MCF 10A (cell line): ENCODE measurements around the gene CPOX. TPM values are rescaled to one million over a fixed set of nuclear protein-coding genes. Genes with fewer than 3 reads are reported as not detected.
"Not testable (repeated sequence)": the region's sequence is repeated elsewhere in the genome, so short reads cannot be mapped to it uniquely, and the experiment has no call there.

Source experiments
- BruUV-seq: library from RNA; stranded (reverse); fragments of 400-500 nt; replicated peaks from 2 replicates; lab custom pipeline; 2021; lab: Mats Ljungman, UMichigan
- CTCF ChIA-PET: fragments of 300-600 bp; sonication (Branson Sonifier 250); formaldehyde crosslinking; extraction: SDS; loops from one replicate; lab custom pipeline; 2021; ENCODE audit warnings: antibody characterized with exemption, inconsistent platforms; lab: Yijun Ruan, JAX
- POLR2A ChIA-PET: fragments of 300-600, 350-650 bp; sonication (Branson Sonifier 250); formaldehyde crosslinking; extraction: SDS; loops from one replicate; lab custom pipeline; 2020; ENCODE audit warnings: antibody characterized with exemption, inconsistent platforms; lab: Yijun Ruan, JAX
- DNase-seq: peaks from one replicate; pipeline ENCODE4 v3.0.0-alpha.2; 2018; ENCODE audit not compliant: unreplicated experiment
- H3K27ac Mint-ChIP-seq: one replicate; pipeline ENCODE4 v1.8.0; 2022; ENCODE audit warnings: mild to moderate bottlenecking, low read depth, mixed read lengths; ENCODE audit not compliant: unreplicated experiment
- H3K27me3 Mint-ChIP-seq: one replicate; pipeline ENCODE4 v1.8.0; 2022; ENCODE audit warnings: mixed read lengths; ENCODE audit not compliant: insufficient read depth, unreplicated experiment
- H3K36me3 Mint-ChIP-seq: one replicate; pipeline ENCODE4 v1.8.0; 2022; ENCODE audit warnings: mild to moderate bottlenecking, moderate library complexity, mixed read lengths; ENCODE audit not compliant: insufficient read depth, unreplicated experiment
- H3K4me1 Mint-ChIP-seq: one replicate; pipeline ENCODE4 v1.8.0; 2022; ENCODE audit warnings: mixed read lengths; ENCODE audit not compliant: insufficient read depth, unreplicated experiment
- H3K4me3 Mint-ChIP-seq: one replicate; pipeline ENCODE4 v1.8.0; 2022; ENCODE audit warnings: mild to moderate bottlenecking, moderate library complexity, mixed read lengths; ENCODE audit not compliant: unreplicated experiment
- H3K9me3 Mint-ChIP-seq: one replicate; pipeline ENCODE4 v1.8.0; 2022; ENCODE audit warnings: mixed read lengths; ENCODE audit not compliant: unreplicated experiment
- CTCF ChIP-seq: fragments of 200-600 bp; IDR thresholded peaks from one replicate; pipeline ENCODE4 v1.8.0; 2022; ENCODE audit warnings: antibody characterized with exemption, mild to moderate bottlenecking; ENCODE audit not compliant: unreplicated experiment
- intact Hi-C: fragments of 100-400 bp; cut with micrococcal nuclease; formaldehyde crosslinking; loops from 2 replicates; pipeline ENCODE4 v1.14.1; 2022
- total RNA-seq: library from RNA; stranded (reverse); gene quantifications from 2 replicates; pipeline ENCODE4 v1.2.3, GENCODE V29; 2022

CPOX gene
- total RNA-seq, 1 experiment from 2014 or later: 10.8 TPM

DNA sequence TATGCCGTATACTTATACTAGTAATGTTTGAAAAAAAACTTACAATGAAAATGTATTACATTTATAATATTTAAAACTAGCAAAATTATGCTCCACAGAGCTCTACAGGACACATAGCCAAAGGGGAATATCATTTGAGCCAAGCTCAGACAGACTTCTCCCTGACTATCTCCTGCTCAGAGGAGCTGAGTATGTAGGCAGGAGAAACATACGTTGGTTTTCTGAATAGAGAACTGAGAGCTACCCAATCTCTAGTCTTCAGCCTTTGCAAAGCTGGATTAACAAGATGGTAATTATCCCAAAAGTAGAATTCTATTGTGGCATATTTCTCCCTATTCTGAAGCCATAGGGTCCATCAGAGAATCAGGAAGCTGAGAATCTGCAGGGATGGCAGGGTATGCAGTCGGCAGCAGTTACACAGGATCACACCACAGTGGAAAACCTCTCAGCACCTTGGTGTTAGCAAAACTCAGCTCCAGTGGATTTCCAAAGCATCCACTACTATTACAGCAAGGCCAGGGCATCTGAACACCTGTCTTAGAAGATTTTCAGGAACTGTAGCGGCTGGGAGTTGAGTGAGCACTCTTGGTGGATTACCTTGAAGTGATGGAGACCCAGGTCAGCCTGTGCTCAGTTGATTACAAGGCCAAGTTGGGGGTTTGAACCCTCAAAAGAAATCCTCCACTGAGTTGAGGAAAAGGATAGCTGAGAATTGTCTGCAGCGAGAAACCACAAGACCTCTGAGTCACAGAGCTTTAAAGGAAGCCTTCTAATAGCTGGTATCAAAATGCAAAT lies 31.5 kb downstream of the CPOX start:
- intact Hi-C loops: no loop called here
- H3K27ac Mint-ChIP-seq: no peak overlapping the region
- CTCF ChIA-PET: interaction anchor here (0.9 to 3.2 kb wide), 4 partner anchors 9 to 40 kb away, joined by 3 to 9 read pairs (median 4); no protein-coding TSS in a partner anchor

DNA sequence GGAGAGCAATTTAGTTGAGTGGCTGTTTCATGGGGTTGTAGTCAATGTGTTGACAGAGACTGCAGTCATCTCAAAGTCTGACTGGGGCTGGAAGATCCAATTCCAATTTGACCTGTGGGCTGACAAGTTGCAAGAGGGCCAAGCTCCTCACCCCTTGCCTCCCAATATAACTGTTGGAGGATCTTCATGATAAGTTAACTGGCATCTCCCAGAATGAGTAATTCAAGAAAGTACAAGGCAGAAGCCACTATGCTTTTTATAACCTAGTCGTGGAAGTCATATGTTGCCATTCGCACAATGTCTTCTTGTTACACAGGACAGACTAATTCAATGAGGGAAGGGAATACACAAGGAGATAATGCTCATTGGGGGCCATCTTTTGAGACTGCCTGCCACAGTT lies 32.5 kb downstream of the CPOX start:
- H3K36me3 Mint-ChIP-seq: no peaks in the 10 kb centered on the region
- no peak overlapping the region for H3K27ac Mint-ChIP-seq
- H3K4me1 Mint-ChIP-seq: peaks cover 10% of the 10 kb centered on the region
- no peaks in the 10 kb centered on the region for H3K27me3 Mint-ChIP-seq
- H3K9me3 Mint-ChIP-seq: no peaks in the 10 kb centered on the region
- TF ChIP-seq CTCF: no peak
- ChIA-PET CTCF (no interaction called here), POLR2A (interaction anchor here (1.2 kb wide), 1 partner anchor 9 kb away, joined by 3 read pairs; no protein-coding TSS in a partner anchor)
- no peak for DNase-seq
- BruUV-seq: no TSS peak
- no peak overlapping the region for H3K4me3 Mint-ChIP-seq
- intact Hi-C loops: no loop called here

More for the DNA sequence above, 31.5 kb downstream of the CPOX start:
- no peak for DNase-seq
- Mint-ChIP-seq H3K4me3 (no peak overlapping the region), H3K27me3 (no peaks in the 10 kb centered on the region), H3K36me3 (no peaks in the 10 kb centered on the region), H3K9me3 (no peaks in the 10 kb centered on the region), H3K4me1 (peaks cover 10% of the 10 kb centered on the region)
- TF ChIP-seq CTCF: no peak
- POLR2A ChIA-PET: interaction anchor here (0.6 to 1.4 kb wide), 2 partner anchors 36 to 39 kb away, joined by 3 to 5 read pairs; partner anchors contain the start of gene CLDND1
- BruUV-seq: no TSS peak

- H3K36me3 Mint-ChIP-seq: not testable (repeated sequence)
Observed at GRCh38 chr3:98559769-98560168, 33.6 kb downstream of the CPOX start.

DNA sequence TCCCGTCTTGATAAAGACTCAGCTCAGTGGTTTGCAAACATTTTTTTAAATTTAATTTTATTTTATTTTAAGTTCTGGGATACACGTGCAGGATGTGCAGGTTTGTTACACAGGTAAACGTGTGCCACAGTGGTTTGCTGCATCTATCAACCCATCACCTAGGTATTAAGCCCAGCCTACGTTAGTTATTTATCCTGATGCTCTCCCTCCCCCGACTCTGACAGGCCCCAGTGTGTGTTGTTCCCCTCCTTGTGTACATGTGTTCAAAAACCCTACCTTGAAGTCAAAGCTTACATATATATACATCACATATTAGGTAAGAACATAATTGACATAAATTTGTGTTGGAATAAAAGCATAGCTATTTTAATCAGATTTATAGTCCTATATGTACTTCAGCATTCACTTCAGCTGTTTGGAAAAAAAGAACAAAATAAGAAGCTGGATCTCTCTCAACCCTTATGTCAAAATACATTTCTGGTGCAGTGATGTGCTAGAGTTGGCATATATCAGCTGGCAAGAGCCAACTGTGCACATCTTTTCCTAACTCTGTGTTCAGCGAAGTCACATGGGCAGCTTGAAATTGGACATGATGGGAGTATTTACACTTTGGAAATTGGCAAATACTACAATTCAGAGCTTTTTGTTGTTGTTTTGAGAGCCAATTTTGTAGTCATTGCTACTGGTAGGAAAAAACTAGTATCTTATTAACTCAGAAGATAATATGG lies 35.1 kb downstream of the CPOX start:
- ChIA-PET POLR2A (no interaction called here), CTCF (interaction anchor here (0.6 to 1.4 kb wide), 3 partner anchors 14 to 551 kb away, joined by 3 to 6 read pairs (median 3); no protein-coding TSS in a partner anchor)
- intact Hi-C loops: no loop called here
- DNase-seq: no peak
- TF ChIP-seq CTCF: no peak
- H3K4me3 Mint-ChIP-seq: no peak overlapping the region
- H3K27ac Mint-ChIP-seq: no peak overlapping the region
- no TSS peak for BruUV-seq
- no peaks in the 10 kb centered on the region for H3K36me3 Mint-ChIP-seq
- no peaks in the 10 kb centered on the region for H3K27me3 Mint-ChIP-seq
- H3K9me3 Mint-ChIP-seq: no peaks in the 10 kb centered on the region
- H3K4me1 Mint-ChIP-seq: peaks cover 10% of the 10 kb centered on the region

More at GRCh38 chr3:98559769-98560168, 33.6 kb downstream of the CPOX start:
- H3K27me3 Mint-ChIP-seq, H3K4me1 Mint-ChIP-seq, H3K9me3 Mint-ChIP-seq, H3K27ac Mint-ChIP-seq, intact Hi-C loops, CTCF ChIA-PET, DNase-seq, BruUV-seq, H3K4me3 Mint-ChIP-seq: not testable (repeated sequence)
- POLR2A ChIA-PET: interaction anchor here (0.9 to 1.2 kb wide), 2 partner anchors 10 to 25 kb away, joined by 3 read pairs; no protein-coding TSS in a partner anchor
